Activated T-helper 1 cell treated with anti-CD3 and anti-CD28 coated beads, Interleukin-12 subunit alpha, Interleukin-12 subunit beta, Interleukin-2, Interleukin-4 antibody, amounts not matched to agents 30 ng/mL and 10 ng/mL and 1 ng/mL, durations not matched to agents 14 hours and 24 hours and 36 hours (primary cell): ENCODE results near the gene STIM2. TPM values are rescaled to one million over a fixed set of nuclear protein-coding genes. Genes with fewer than 3 reads are reported as not detected.
"Not testable (repeated sequence)": the region's sequence is repeated elsewhere in the genome, so short reads cannot be mapped to it uniquely, and the experiment has no call there.

ENCODE experiments used
- DNase-seq: peaks from one replicate; pipeline ENCODE4 v3.0.0; 2021; ENCODE audit warnings: low spot score
- H3K27ac Mint-ChIP-seq: one replicate; pipeline ENCODE4 v1.8.0; 2021; ENCODE audit warnings: mild to moderate bottlenecking, mixed read lengths
- H3K27me3 Mint-ChIP-seq: one replicate; pipeline ENCODE4 v1.8.0; 2022; ENCODE audit warnings: mild to moderate bottlenecking, moderate library complexity, mixed read lengths; ENCODE audit not compliant: insufficient read depth
- H3K36me3 Mint-ChIP-seq: one replicate; pipeline ENCODE4 v1.8.0; 2021; ENCODE audit warnings: low read depth, mixed read lengths
- H3K4me1 Mint-ChIP-seq: one replicate; pipeline ENCODE4 v1.8.0; 2021; ENCODE audit warnings: low read depth, mixed read lengths
- H3K4me3 Mint-ChIP-seq: one replicate; pipeline ENCODE4 v1.8.0; 2021; ENCODE audit warnings: mild to moderate bottlenecking, moderate library complexity, mixed read lengths
- H3K9me3 Mint-ChIP-seq: one replicate; pipeline ENCODE4 v1.8.0; 2021; ENCODE audit warnings: mixed read lengths
- intact Hi-C: fragments of 100-400 bp; cut with micrococcal nuclease; formaldehyde crosslinking; loops from one replicate; pipeline ENCODE4 v1.15.1; 2024
- total RNA-seq: library from RNA; stranded (reverse); gene quantifications from 2 replicates; pipeline ENCODE4 v1.2.3, GENCODE V29; 2022

Gene STIM2
- 54.1 and 55.6 TPM in 2 replicates for total RNA-seq

- Mint-ChIP-seq H3K4me1 (peaks cover 70% of the 10 kb centered on the region), H3K4me3 (peak within 1 kb of the TSS; percentile 91), H3K9me3 (no peaks in the 10 kb centered on the region)
Measured at GRCh38 chr4:26860157-26860921, at the start of gene STIM2. STIM2 (plus strand) TSS chr4:26860841.

GRCh38 chr4:26811571-26811970 is 49.1 kb upstream of the STIM2 start:
- H3K36me3 Mint-ChIP-seq, H3K4me3 Mint-ChIP-seq, DNase-seq, H3K27me3 Mint-ChIP-seq, H3K4me1 Mint-ChIP-seq, H3K9me3 Mint-ChIP-seq, H3K27ac Mint-ChIP-seq, intact Hi-C loops: not testable (repeated sequence)

More at GRCh38 chr4:26860157-26860921, at the start of gene STIM2:
- intact Hi-C loops: loop anchor here (1.0 to 5.0 kb wide), 11 partner anchors 24 to 1698 kb away; partner anchors contain the start of genes ANAPC4, SEPSECS and SMIM20
- Mint-ChIP-seq H3K36me3 (peaks cover 6% of the 10 kb centered on the region), H3K27me3 (no peaks in the 10 kb centered on the region), H3K27ac (peak within 1 kb of the TSS; percentile 97)
- DNase-seq: peak; percentile 100

GRCh38 chr4:26812049-26812714 is 48.5 kb upstream of the STIM2 start:
- intact Hi-C loops: no loop called here
- Mint-ChIP-seq H3K27ac (no peak overlapping the region), H3K36me3 (peaks cover 6% of the 10 kb centered on the region), H3K4me3 (no peak overlapping the region), H3K27me3 (no peaks in the 10 kb centered on the region), H3K4me1 (peaks cover 7% of the 10 kb centered on the region), H3K9me3 (peaks cover 6% of the 10 kb centered on the region)
- no peak for DNase-seq

GRCh38 chr4:26813698-26814097 is 46.9 kb upstream of the STIM2 start:
- Mint-ChIP-seq H3K4me3 (no peak overlapping the region), H3K27ac (no peak overlapping the region), H3K4me1 (peaks cover 7% of the 10 kb centered on the region), H3K36me3 (peaks cover 6% of the 10 kb centered on the region), H3K9me3 (peaks cover 6% of the 10 kb centered on the region), H3K27me3 (no peaks in the 10 kb centered on the region)
- no peak for DNase-seq
- intact Hi-C loops: no loop called here

- Mint-ChIP-seq H3K27ac (no peak overlapping the region), H3K4me3 (no peak overlapping the region)
- intact Hi-C loops: no loop called here
Measured at GRCh38 chr4:26815199-26815598, 45.4 kb upstream of the STIM2 start.

GRCh38 chr4:26815706-26816105 is 44.9 kb upstream of the STIM2 start:
- Mint-ChIP-seq H3K4me3 (no peak overlapping the region), H3K27ac (no peak overlapping the region), H3K27me3 (no peaks in the 10 kb centered on the region), H3K9me3 (peaks cover 11% of the 10 kb centered on the region), H3K36me3 (peaks cover 6% of the 10 kb centered on the region), H3K4me1 (peaks cover 7% of the 10 kb centered on the region)
- intact Hi-C loops: no loop called here
- no peak for DNase-seq

More at GRCh38 chr4:26815199-26815598, 45.4 kb upstream of the STIM2 start:
- Mint-ChIP-seq H3K9me3 (peaks cover 8% of the 10 kb centered on the region), H3K36me3 (peaks cover 6% of the 10 kb centered on the region), H3K27me3 (no peaks in the 10 kb centered on the region), H3K4me1 (peaks cover 7% of the 10 kb centered on the region)
- no peak for DNase-seq

GRCh38 chr4:26819026-26819425 is 41.6 kb upstream of the STIM2 start:
- no peak overlapping the region for H3K27ac Mint-ChIP-seq
- peaks cover 17% of the 10 kb centered on the region for H3K9me3 Mint-ChIP-seq
- H3K27me3 Mint-ChIP-seq: no peaks in the 10 kb centered on the region
- peaks cover 9% of the 10 kb centered on the region for H3K4me1 Mint-ChIP-seq
- H3K4me3 Mint-ChIP-seq: no peak overlapping the region
- intact Hi-C loops: no loop called here
- DNase-seq: no peak
- peaks cover 5% of the 10 kb centered on the region for H3K36me3 Mint-ChIP-seq

GRCh38 chr4:26819478-26820095 is 41.1 kb upstream of the STIM2 start:
- DNase-seq: no peak
- intact Hi-C loops: loop anchor here (5.0 kb wide), 1 partner anchor 72 kb away; no protein-coding TSS in a partner anchor
- peaks cover 17% of the 10 kb centered on the region for H3K9me3 Mint-ChIP-seq
- no peak overlapping the region for H3K4me3 Mint-ChIP-seq
- H3K27me3 Mint-ChIP-seq: no peaks in the 10 kb centered on the region
- H3K27ac Mint-ChIP-seq: no peak overlapping the region
- peaks cover 5% of the 10 kb centered on the region for H3K36me3 Mint-ChIP-seq
- peaks cover 9% of the 10 kb centered on the region for H3K4me1 Mint-ChIP-seq

GRCh38 chr4:26820346-26820745 is 40.3 kb upstream of the STIM2 start:
- Mint-ChIP-seq H3K27me3 (no peaks in the 10 kb centered on the region), H3K4me3 (no peak overlapping the region), H3K9me3 (peaks cover 17% of the 10 kb centered on the region), H3K36me3 (peaks cover 5% of the 10 kb centered on the region), H3K4me1 (peaks cover 9% of the 10 kb centered on the region), H3K27ac (no peak overlapping the region)
- DNase-seq: no peak
- intact Hi-C loops: loop anchor here (5.0 kb wide), 1 partner anchor 73 kb away; no protein-coding TSS in a partner anchor

- no peak for DNase-seq
- Mint-ChIP-seq H3K9me3 (peaks cover 17% of the 10 kb centered on the region), H3K36me3 (peaks cover 5% of the 10 kb centered on the region), H3K4me1 (peaks cover 9% of the 10 kb centered on the region), H3K4me3 (no peak overlapping the region), H3K27me3 (no peaks in the 10 kb centered on the region), H3K27ac (no peak overlapping the region)
- intact Hi-C loops: loop anchor here (5.0 kb wide), 1 partner anchor 74 kb away; no protein-coding TSS in a partner anchor
Measured at GRCh38 chr4:26821031-26821430, 39.6 kb upstream of the STIM2 start.

GRCh38 chr4:26821677-26822503 is 38.8 kb upstream of the STIM2 start:
- no peak for DNase-seq
- Mint-ChIP-seq H3K4me3 (peak overlapping the region; percentile 9), H3K9me3 (peaks cover 17% of the 10 kb centered on the region), H3K36me3 (peaks cover 5% of the 10 kb centered on the region), H3K27me3 (no peaks in the 10 kb centered on the region), H3K4me1 (peaks cover 9% of the 10 kb centered on the region), H3K27ac (no peak overlapping the region)
- intact Hi-C loops: loop anchor here (1.0 to 5.0 kb wide), 2 partner anchors 38 to 75 kb away; partner anchors contain the start of gene STIM2

- peaks cover 5% of the 10 kb centered on the region for H3K36me3 Mint-ChIP-seq
- H3K4me3 Mint-ChIP-seq: peak overlapping the region; percentile 40
- no peaks in the 10 kb centered on the region for H3K27me3 Mint-ChIP-seq
- H3K27ac Mint-ChIP-seq: no peak overlapping the region
- H3K9me3 Mint-ChIP-seq: peaks cover 17% of the 10 kb centered on the region
- H3K4me1 Mint-ChIP-seq: peaks cover 9% of the 10 kb centered on the region
- intact Hi-C loops: loop anchor here (1.0 to 5.0 kb wide), 2 partner anchors 38 to 75 kb away; partner anchors contain the start of gene STIM2
- DNase-seq: no peak
Measured at GRCh38 chr4:26822546-26822945, 38.1 kb upstream of the STIM2 start.
